Astrocyte (in vitro differentiated cells and primary cell): Measurements from ENCODE around the gene PTPRN2. TPM values are rescaled to one million over a fixed set of nuclear protein-coding genes. Genes with fewer than 3 reads are reported as not detected.

Experiments used
- DNase-seq: peaks from one replicate; pipeline ENCODE4 v3.0.0-alpha.2; 2010; ENCODE audit warnings: low read depth
- FAIRE-seq: peaks from 2 replicates; lab custom pipeline; 2011; peaks lifted over from hg19 to GRCh38; lab: Jason Lieb, UNC
- H2AFZ ChIP-seq: 2 replicates; pipeline ENCODE4 v1.6.0; 2012; ENCODE audit warnings: low read depth, low read length, inconsistent platforms
- H3K27ac ChIP-seq: 2 replicates; pipeline ENCODE4 v1.5.1; 2011; ENCODE audit warnings: low read depth, low read length, inconsistent platforms
- H3K27me3 ChIP-seq: 2 replicates; pipeline ENCODE4 v1.6.0; 2011; ENCODE audit warnings: low read length, inconsistent platforms; ENCODE audit not compliant: insufficient read depth
- H3K36me3 ChIP-seq: 2 replicates; pipeline ENCODE4 v1.5.1; 2011; ENCODE audit warnings: low read length, inconsistent platforms; ENCODE audit not compliant: insufficient read depth
- H3K4me1 ChIP-seq: 2 replicates; pipeline ENCODE4 v1.5.1; 2011; ENCODE audit warnings: low read length, inconsistent platforms; ENCODE audit not compliant: insufficient read depth
- H3K4me2 ChIP-seq: 2 replicates; pipeline ENCODE4 v1.6.0; 2012; ENCODE audit warnings: low read length, inconsistent platforms
- H3K4me3 ChIP-seq: 2 replicates; pipeline ENCODE4 v1.5.1; 2011; ENCODE audit warnings: low read depth, mild to moderate bottlenecking, low read length, inconsistent platforms; ENCODE audit not compliant: insufficient read depth
- H3K79me2 ChIP-seq: 2 replicates; pipeline ENCODE4 v1.6.0; 2012; ENCODE audit warnings: mild to moderate bottlenecking, low read length, inconsistent platforms; ENCODE audit not compliant: insufficient read depth
- H3K9ac ChIP-seq: 2 replicates; pipeline ENCODE4 v1.6.0; 2012; ENCODE audit warnings: mild to moderate bottlenecking, low read length, inconsistent platforms
- H3K9me3 ChIP-seq: 2 replicates; pipeline ENCODE4 v1.5.1; 2012; ENCODE audit warnings: low read depth, mild to moderate bottlenecking, low read length, inconsistent platforms; ENCODE audit not compliant: insufficient read depth
- H4K20me1 ChIP-seq: 2 replicates; pipeline ENCODE4 v1.6.0; 2012; ENCODE audit warnings: low read length, inconsistent platforms; ENCODE audit not compliant: insufficient read depth
- H3K27ac Mint-ChIP-seq: one replicate; pipeline ENCODE4 v1.8.0; 2021; ENCODE audit warnings: mild to moderate bottlenecking, mixed read lengths; ENCODE audit not compliant: unreplicated experiment
- H3K27me3 Mint-ChIP-seq: one replicate; pipeline ENCODE4 v1.8.0; 2021; ENCODE audit warnings: low read depth, mixed read lengths; ENCODE audit not compliant: unreplicated experiment
- H3K36me3 Mint-ChIP-seq: one replicate; pipeline ENCODE4 v1.8.0; 2021; ENCODE audit warnings: low read depth, mixed read lengths; ENCODE audit not compliant: unreplicated experiment
- H3K4me1 Mint-ChIP-seq: one replicate; pipeline ENCODE4 v1.8.0; 2021; ENCODE audit warnings: low read depth, mixed read lengths; ENCODE audit not compliant: unreplicated experiment
- H3K4me3 Mint-ChIP-seq: one replicate; pipeline ENCODE4 v1.8.0; 2021; ENCODE audit warnings: mild to moderate bottlenecking, moderate library complexity, mixed read lengths; ENCODE audit not compliant: unreplicated experiment
- H3K9me3 Mint-ChIP-seq: one replicate; pipeline ENCODE4 v1.8.0; 2021; ENCODE audit warnings: mild to moderate bottlenecking, mixed read lengths; ENCODE audit not compliant: unreplicated experiment
- EZH2 ChIP-seq: IDR thresholded peaks from 2 replicates; pipeline ENCODE4 v1.6.1; 2012; ENCODE audit warnings: mild to moderate bottlenecking, low read length, inconsistent platforms; ENCODE audit not compliant: insufficient read depth
- total RNA-seq: library from RNA; stranded (reverse); gene quantifications from 2 replicates; pipeline ENCODE4 v1.2.1, GENCODE V29; 2021
- TF ChIP-seq, protein P1 (sequence below): IDR thresholded peaks from 2 replicates; pipeline ENCODE4 v1.5.1; 2011; ENCODE audit warnings: low read depth, mild to moderate bottlenecking, inconsistent platforms, low read length, moderate library complexity; ENCODE audit not compliant: insufficient read depth

Gene PTPRN2
- total RNA-seq, 1 donor from 2014 or later: 0.09 TPM

DNA sequence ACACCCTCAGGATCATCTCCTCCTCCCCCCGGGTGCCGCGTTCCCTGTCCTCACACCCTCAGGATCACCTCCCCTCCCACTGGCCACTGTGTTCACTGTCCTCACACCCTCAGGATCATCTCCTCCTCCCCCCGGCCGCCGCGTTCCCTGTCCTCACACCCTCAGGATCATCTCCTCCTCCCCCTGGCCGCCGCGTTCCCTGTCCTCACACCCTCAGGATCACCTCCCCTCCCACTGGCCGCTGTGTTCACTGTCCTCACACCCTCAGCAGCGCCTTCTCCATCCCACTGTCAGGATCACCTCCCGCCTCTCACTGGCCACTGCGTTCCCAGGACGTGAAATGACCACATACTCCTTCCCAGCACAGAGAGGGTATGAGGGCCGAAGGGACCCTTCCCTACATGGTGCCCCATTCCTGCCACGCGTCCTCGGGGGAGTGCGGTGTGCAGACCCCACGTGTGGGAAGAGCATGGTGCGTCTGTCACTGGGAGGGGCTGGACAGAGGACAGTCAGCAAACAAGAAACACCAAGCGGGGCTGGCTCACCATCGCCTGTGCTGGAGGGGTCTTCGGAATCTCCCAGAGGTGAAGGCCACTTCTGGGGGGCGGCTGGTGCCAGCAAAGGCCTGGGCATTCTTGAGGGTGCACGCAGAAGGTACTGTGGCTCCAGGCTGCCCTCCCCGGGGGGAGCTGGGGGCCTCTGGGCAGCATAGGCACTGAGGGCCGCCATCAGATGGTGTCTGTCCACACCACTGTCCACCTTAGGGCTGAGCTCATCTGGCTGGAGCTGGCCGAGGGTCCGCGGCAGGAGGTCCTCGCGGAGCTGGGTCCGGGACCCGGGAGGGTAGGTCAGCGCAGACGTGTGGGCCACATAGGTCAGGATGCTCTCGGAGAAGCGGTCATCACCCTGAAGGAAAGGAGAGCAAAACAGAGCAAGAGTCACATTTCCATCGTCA is 421.0 kb downstream of the PTPRN2 start:
- Histone ChIP-seq H3K27me3 (no peaks in the 10 kb centered on the region), H3K27ac (no peak overlapping the region), H4K20me1 (no peaks in the 10 kb centered on the region), H3K4me2 (no peak overlapping the region), H2AFZ (no peak overlapping the region), H3K4me3 (no peak overlapping the region), H3K79me2 (no peaks in the 10 kb centered on the region), H3K9ac (no peak overlapping the region), H3K36me3 (no peaks in the 10 kb centered on the region), H3K9me3 (peaks cover 6% of the 10 kb centered on the region), H3K4me1 (no peaks in the 10 kb centered on the region)
- Mint-ChIP-seq H3K36me3 (no peaks in the 10 kb centered on the region), H3K4me3 (no peak overlapping the region), H3K4me1 (no peaks in the 10 kb centered on the region), H3K9me3 (peaks cover 20% of the 10 kb centered on the region), H3K27me3 (no peaks in the 10 kb centered on the region), H3K27ac (no peak overlapping the region)
- DNase-seq (no peak), FAIRE-seq (no peak)
- TF ChIP-seq, protein P1, sequence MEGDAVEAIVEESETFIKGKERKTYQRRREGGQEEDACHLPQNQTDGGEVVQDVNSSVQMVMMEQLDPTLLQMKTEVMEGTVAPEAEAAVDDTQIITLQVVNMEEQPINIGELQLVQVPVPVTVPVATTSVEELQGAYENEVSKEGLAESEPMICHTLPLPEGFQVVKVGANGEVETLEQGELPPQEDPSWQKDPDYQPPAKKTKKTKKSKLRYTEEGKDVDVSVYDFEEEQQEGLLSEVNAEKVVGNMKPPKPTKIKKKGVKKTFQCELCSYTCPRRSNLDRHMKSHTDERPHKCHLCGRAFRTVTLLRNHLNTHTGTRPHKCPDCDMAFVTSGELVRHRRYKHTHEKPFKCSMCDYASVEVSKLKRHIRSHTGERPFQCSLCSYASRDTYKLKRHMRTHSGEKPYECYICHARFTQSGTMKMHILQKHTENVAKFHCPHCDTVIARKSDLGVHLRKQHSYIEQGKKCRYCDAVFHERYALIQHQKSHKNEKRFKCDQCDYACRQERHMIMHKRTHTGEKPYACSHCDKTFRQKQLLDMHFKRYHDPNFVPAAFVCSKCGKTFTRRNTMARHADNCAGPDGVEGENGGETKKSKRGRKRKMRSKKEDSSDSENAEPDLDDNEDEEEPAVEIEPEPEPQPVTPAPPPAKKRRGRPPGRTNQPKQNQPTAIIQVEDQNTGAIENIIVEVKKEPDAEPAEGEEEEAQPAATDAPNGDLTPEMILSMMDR: no peak
- no peak for TF ChIP-seq EZH2

DNA sequence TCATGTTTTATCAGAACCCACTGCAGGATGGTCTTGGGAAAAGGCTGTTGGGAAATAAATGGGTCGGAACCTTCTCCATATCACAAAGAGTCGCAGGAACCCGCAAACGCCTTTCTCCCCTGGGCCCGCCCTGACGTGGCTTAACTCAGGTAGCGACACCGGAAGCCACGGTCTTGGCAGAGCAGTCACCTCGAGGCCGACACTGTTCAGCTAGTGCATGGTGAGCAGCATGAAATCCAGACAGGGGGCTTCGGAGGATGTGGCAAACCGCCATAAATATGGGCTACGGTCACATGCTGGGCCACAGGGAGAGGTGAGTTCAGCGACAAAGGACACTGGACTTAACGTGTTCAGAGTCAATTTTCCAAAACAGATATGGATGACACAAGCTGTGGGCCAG is 421.9 kb downstream of the PTPRN2 start:
- no peak overlapping the region for H2AFZ ChIP-seq
- no peaks in the 10 kb centered on the region for H4K20me1 ChIP-seq
- Mint-ChIP-seq H3K4me1 (no peaks in the 10 kb centered on the region), H3K27ac (no peak overlapping the region), H3K27me3 (no peaks in the 10 kb centered on the region), H3K36me3 (no peaks in the 10 kb centered on the region), H3K4me3 (no peak overlapping the region), H3K9me3 (peaks cover 21% of the 10 kb centered on the region)
- no peaks in the 10 kb centered on the region for H3K79me2 ChIP-seq
- FAIRE-seq (no peak), DNase-seq (no peak)
- H3K4me3 ChIP-seq: no peak overlapping the region
- H3K9ac ChIP-seq: no peak overlapping the region
- no peaks in the 10 kb centered on the region for H3K27me3 ChIP-seq
- no peaks in the 10 kb centered on the region for H3K36me3 ChIP-seq
- peaks cover 6% of the 10 kb centered on the region for H3K9me3 ChIP-seq
- TF ChIP-seq, protein P1: no peak
- TF ChIP-seq EZH2: no peak
- no peak overlapping the region for H3K4me2 ChIP-seq
- H3K4me1 ChIP-seq: no peaks in the 10 kb centered on the region
- no peak overlapping the region for H3K27ac ChIP-seq
